Renal pelvis (tissue), 4 donors: ENCODE measurements around the gene GABRD. TPM values are rescaled to one million over a fixed set of nuclear protein-coding genes. Genes with fewer than 3 reads are reported as not detected.

Experiments
- DNase-seq: peaks from one replicate; pipeline ENCODE4 v3.0.0-alpha.2; 2013
- polyA plus RNA-seq, 3 donors: library from polyadenylated mRNA; unstranded; fragments of 120-200 nt; gene quantifications; one replicate each; pipeline ENCODE4 v1.2.1, GENCODE V29; 2013; ENCODE audit not compliant: insufficient read length in 3 of 3

GABRD gene
- polyA plus RNA-seq, 3 donors, result 1.1 to 2.1 (median 1.4) TPM

DNA sequence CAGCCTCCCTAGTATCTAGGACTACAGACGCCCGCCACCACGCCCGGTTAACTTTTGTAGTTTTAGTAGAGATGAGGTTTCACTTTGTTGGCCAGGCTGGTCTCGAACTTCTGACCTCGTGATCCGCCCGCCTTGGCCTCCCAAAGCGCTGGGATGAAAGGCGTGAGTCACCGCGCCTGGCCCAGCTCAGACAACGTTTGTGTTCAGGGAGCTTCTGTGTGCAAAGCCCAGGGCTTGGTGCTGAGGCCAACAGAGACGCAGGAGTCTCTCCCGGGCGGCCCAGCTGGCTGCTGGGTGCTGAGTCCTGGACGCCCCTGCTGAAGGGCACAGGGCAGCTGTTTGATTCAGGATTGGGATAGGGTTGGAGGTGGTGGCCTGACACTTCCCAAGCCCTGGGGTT lies 34.1 kb downstream of the GABRD start:
- DNase-seq, result no peak

DNA sequence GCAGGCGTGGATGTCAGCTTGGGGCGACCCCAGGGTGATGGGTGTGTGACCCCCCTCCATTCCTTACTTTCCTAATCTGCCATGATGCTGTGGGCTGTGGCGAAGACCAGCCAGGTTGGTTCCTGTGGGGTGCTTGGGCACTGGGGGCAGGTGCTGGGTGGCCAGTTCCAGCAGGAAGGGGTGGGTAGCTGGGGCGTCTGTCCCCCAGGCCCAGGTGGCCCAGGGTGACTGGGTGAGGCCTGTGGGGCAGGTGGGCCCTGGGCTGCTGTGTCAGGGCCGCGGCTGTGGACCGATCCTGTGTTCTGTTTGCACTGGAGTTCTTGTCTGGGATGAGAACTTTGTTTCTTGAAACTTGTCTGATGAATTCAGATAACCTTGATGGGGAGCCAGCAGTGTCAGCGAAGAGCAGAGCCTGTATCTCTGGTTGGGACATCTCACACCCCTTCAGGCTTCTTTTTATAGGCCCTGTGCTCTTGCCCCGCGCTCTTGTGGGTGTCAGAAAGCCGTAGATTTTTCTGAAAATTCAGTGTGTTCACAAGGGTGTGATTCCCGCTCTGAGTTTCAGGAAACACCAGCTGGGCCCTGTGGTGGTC lies 34.7 kb downstream of the GABRD start:
- no peak for DNase-seq

DNA sequence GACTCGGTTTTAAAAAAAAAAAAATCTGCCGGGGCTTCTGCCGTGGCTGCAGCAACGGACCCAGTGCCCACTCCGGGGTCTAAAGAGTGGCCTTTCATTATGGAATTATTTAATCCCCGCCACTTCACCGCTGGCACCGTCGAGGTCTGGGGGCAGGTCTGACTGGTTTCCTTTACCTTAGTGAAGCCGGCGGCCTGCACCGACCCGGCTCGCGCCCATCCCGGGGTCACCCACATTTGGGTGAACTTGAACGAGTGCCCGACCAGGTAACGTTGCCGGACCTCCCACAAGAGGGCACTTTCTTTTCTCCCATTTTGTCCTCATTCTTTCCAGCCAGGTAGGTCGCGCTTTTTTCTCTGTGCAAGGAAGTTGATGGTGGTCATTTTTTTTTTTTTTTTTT lies 35.4 kb downstream of the GABRD start:
- no peak for DNase-seq

DNA sequence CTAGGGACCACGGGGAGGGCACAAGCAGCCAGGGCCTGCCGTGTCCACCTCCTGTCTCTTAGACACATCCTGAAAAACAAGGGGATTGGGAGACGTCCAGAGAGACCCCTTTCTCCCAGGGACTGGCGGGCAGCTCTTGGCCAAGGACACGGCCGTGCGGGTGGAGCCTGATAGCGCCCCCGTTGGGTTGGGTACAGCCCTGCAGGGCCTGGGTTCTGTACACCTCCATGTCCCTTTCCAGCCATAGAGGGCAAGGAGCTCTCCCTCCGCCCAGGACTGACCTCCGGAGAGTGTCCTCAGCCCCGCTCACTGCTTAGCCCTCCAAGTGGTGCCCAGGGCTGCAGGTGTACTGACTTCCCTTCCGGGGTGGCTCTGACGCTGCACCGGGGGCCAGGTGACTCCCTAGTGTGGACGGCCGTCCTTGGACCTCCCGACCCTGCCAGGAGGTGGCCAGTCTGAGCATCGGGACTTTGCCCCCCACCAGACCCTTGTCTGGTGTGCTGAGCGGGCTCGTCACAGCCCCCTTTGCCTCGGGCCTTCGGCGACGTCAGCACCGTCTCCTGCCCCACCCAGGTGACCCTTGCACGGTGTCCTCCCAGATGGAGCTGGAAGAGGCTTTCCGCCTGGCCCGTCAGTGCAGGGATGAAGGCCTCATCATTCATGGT lies 36.9 kb downstream of the GABRD start:
- no peak for DNase-seq

DNA sequence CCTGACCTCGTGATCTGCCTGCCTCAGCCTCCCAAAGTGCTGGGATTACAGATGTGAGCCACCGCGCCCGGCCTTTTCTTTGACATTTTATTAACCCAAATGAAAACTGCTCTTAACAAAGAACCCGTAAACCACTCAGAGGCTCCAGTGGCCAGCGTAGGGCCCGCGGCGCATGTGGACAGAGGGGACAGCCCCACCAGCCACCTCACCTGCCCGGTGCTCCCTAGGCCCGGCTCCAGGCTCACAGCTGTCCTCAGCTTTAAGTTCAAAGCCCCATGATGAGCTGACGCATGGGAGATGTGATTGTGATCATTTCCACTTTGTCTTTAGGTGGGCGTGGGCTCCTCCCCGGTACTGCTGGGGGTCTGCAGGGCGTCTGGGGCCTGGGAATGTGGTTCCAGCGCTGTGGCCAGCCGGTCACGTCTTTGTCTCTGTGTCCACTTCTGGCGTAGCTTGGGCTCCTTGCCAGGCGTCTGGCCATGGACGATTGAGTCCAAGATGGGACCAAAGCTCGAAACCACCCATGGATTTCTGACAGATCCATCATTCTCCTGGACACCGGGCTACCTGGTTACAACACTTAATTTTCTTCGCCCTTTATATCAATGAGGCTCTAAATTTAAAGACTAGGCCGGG lies 37.9 kb downstream of the GABRD start:
- DNase-seq, result no peak

DNA sequence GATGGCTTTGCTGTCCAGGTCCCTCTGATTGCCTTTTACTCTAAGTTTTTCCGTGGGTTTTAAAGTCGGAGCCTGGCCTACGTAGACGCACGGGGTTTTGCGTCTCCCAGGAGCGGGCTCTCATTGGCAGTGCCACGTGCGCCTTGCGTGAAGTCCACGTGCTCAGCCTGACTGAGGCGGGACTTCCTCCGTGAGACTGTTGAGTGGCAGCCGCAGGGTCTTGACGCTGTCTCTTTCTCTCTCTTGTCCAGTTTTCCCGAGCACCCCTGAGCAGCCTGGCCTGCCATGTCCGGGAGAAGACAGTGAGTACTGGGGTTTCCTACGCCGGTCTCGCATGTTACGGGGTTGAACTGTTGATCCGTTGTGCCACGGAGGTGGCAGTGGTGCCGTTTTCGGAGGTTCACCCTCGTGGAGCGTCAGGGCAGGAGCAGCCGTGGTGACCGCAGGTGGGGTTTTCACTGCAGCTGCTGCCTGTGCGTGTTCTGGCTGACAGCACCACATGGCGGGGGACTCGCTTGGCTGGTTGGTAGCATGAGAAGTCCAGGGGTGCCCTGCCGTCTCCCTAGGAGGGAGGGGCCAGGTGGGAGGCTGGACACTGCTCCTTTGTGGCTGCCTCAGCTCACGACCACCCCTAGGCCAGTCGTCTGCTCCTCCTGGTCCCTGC lies 40.3 kb downstream of the GABRD start:
- no peak for DNase-seq

DNA sequence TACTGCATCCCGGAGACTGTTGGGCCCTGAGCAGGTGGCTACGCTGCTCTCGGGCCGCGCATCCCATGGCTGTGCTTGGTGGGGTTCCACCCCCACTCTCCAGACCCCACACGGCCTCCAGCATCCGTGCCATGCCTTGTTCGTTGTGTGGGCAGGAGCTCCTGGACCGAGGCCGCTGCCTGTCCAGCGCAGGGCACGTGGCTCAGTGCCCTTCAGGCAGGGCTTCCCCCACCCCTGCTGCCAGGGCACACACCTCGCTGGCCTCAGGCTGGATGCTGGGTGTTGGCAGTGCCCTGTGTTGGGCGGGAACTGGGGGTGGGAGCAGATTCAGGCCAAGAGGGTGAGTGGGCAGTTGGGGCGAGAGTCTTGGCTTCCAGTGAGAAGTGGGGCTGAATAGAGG lies 40.9 kb downstream of the GABRD start:
- DNase-seq, result no peak

DNA sequence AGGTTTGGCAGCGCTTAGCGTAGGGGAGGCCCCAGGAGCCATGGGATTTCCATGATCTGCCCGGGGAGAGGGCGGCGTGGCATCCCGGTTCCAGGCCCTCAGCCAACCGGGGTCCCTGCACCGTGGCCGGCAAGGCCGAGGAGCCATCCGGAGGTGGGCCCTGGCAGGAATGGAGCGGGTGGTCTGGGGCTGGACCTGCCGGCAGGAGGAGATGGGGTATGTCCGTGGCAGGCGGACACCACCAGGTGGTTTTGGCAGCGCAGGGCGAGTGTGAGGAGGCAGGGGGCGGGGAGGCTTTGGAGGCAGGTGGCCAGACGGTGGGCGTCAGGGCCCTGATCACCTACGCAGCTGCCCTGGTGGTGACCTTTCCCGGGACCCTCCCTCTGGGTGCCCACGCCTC lies 41.4 kb downstream of the GABRD start:
- DNase-seq, result no peak

DNA sequence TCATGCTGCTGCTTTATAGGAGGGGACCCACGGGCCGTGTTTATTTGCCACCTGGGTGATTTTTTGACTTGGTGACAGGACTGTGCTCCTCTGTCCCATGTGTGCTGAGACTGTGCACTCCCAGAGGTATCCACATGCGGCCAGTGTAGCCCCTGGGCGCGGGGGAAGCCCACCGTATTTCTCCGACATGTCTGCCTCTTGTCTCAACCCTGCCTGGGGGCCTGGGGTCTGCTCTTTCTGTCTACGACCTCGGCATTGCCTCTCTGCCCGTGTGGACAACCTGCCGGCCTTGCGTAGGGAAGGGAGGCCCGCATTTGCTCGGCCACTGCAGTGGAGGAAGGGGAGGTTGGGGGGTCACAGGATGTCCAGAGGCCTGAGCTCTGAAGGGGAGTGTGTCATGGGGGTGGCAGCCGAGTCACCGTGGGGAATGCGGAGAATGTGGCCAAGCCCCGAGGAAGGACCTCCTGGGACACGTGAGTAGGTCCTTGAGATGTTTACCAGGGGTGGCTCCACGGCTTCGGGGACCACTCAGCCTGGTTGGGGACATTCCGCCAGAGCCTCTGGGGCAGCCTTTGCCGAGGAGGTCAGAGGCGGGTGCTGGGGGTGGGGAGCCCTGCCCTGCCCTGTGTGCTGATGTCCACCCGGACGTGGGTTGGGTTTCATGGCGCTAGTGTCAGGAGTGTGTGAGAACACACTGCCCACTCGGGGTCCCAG lies 42.1 kb downstream of the GABRD start:
- DNase-seq, result no peak

DNA sequence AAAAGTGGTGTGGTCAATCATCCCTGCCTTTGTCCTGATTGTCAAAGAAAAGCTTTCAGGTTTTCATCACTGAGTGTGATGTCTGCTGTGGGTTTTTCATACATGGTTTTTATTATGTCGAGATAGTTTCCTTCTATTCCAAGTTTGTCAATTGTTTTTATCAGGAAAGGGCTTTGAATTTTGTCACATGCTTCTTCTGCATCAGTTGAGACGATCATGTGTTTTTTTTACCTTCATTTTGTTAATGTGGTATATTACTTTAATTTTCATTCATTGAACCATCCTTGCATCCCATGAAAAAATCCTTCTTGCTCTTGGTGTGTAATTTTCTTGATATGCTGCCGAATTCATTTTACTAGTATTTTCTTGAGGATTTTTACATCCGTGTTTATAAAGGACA lies 46.6 kb downstream of the GABRD start:
- no peak for DNase-seq

DNA sequence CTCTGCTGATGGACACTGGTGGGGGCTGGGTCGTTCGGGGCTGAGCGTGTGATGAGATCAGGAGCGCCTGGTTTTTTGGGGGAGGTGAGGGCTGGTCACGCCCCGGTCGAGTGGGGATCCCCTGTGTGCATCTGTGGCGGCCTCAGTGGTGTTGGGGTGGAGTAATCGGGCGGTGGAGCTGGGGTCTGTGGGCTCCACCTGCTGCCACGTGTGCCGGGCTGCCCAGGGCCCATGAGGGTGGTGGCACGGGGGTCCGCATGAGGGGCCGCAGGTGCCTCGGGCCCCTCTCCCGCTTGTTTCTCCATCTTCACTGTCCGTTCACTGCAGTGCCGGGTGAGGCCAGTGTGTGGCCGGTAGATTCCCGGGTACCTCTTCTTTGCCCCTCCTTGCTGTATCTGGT lies 48.2 kb downstream of the GABRD start:
- DNase-seq, result no peak

DNA sequence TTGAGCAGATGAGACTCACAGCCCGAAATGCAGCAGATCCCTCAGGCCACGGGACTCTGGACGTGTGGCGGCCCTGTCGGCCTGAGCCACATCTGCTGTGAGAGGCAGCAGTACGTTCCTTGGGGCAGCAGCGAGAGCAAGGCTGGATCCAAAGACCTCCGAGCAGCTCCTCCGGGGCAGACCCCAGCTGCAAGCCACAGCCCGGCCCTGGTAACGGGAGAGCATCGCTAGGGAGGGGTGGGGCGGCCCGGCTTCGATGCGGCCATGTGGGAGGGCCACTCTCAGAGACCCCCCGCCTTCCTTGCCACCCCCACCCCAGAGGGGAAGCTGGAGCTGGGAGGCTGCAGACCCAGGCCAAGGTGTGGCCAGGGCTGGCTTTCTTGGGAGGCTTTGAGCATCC lies 48.8 kb downstream of the GABRD start:
- DNase-seq, result no peak

DNA sequence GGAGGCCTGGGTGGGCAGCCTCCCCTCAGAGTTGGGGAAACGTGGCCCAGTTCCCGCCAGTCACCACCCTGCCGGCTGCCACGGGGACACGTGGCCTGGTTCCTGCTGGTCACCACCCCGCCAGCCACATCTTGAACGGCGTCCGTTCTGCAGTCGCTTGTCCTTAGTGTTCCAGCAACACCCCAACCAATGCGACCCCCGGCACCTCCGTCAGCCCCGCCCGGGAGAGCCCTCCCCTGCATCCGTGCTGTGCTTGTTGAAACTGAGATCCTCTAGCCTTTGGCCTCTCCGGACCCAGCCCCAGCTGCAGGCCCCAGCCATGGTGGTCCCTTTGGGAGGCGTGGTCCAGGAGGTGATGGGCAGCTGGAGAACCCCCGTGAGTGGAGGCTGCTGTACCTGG lies 49.8 kb downstream of the GABRD start:
- no peak for DNase-seq

DNA sequence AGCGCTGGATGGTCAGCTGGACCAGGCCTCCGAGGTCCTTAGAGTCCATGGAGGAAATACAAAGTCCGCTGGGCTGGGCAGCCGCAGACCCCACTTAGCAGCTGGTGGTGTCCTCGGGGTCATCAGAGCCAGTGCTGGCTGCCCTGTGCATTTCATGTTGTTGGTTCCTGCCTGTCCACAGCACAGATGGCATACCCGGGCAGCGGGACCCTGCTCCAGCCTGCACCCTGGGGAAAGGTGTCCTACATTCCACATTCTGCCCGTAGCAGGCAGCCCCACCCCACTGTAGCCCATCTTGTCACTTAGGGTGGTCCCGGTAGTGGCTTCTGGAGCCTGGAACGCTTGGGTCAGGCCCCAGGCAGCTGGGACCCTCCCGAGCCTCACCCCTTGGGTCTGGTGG lies 50.9 kb downstream of the GABRD start:
- no peak for DNase-seq

DNA sequence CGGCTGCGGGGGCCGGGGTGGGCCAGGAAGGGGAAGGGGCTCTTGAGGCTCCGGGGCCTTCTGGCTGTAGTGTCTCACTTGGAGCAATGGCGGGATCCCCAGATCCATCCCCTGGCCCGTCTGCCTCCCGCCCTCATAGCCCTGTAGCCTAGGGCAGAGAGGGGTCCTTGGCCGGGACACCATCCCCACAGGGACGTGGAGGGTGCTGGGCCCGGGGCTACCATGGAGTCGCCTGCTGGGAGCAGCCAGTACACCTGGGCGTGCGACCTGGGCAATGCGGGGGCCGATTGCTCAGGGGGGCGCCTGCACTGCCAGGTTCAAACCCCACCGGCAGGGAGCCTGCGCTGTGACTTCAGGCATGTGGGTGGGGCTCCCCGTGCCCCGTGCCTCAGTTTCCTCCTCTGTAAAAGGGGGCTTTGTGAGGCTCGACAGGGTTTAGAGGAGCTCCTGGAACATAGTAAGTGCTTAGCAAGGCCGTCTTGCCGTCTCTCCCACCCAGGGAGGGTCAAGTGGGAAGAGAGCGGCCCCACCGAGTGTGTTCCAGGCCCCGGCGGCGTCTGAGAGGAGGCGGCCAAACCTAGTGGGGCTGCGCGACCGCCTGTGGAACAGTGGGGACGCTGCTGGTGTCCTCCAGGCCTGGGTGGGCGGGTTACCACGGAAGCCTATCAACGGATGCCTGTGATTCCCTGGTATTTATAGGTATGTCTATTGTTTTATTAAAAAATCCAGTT lies 51.8 kb downstream of the GABRD start:
- no peak for DNase-seq

DNA sequence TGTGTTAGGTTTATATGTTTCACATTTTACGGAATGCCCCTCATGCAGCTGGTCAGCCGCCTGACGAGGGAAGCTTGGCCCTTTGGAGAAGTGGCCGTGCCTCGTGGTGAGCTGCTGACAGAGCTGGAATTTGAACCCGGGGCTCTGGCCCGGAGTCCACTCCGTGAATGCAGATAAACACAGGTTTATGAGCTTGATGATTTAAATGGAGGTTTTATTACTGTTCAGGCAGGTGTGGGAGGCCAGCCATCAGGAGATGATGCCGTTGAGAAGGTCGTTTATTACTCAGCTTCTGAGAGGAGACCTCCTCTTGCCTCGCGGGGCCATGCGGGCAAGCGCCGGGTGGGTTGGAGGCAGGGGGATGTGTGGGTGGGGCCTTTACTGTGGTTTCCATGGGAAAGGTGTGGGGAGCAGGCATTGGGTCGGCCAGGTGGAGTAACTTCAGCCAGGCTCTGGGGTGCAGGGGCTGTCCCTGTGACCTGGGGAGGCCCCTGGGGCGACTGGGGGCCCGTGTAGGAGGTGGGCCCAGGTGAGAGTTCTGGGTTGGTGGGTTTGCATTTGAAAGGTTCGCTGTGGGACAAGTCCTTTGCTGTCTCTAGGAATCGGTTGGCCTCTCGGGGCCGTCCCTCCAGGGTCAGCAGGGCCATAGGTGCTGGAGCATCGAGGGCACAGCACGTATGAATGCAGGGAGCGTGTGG lies 53.1 kb downstream of the GABRD start:
- DNase-seq, result peak; percentile 51

DNA sequence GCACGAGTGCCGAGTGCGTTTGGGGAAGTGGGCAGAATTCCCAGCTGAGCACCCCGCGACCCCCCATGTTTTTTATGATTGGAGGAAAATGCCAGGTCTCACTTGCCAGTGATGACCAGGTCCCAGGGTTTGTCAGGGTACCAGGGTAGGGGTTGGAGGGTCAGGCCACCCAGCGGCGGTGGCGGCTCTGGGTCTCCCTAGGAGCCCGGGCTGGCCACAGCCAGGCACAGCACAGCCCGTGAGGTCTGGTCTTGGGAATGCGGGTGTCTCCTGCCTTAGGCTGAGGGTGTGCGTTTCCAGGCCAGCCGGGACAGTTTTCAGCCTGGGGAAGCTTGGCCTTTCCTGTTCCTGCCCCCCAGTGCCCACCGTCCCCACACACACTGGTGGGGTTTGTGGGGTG lies 53.7 kb downstream of the GABRD start:
- no peak for DNase-seq

DNA sequence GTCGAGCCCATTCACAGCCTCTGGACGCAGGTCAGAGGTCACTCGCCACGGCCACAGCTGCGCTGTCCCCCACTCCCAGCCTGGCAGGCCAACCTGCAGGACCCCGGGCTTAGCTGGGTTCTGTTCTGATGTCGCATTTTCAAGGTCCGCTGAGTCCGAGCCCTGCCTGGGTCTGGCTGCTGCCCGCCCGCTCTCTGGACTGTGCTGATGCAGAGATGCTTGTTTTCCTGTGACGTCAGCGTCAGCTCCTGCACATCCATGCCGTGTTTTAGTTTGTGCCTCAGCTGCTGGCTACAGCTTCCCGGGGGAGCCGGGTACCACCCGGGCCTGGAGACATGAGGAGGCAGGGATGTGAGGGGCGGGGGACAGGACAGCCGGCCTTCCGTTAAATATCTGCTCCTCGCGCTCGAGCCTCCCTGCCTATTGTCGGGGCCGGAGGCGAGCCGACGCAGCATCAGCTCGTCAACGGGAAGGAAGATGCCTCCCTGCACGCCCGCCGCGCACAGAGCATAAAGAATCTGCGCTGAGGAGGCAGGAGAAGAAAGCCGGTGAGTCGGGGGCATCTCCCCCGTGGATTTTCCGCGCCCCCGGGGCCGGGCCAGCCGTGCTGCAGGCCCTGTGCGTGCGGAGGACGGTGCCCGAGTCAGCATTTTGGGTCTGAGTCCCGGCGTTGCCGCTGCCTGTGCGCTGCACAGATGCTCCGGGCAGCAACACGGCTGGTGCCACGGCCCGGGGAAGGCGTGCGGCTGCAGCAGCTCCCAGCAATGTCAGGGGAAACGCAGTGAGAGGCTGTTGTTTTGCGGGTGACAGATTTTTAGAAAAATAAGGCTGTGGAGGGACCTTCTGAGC lies 54.5 kb downstream of the GABRD start:
- DNase-seq, result peak; percentile 80

DNA sequence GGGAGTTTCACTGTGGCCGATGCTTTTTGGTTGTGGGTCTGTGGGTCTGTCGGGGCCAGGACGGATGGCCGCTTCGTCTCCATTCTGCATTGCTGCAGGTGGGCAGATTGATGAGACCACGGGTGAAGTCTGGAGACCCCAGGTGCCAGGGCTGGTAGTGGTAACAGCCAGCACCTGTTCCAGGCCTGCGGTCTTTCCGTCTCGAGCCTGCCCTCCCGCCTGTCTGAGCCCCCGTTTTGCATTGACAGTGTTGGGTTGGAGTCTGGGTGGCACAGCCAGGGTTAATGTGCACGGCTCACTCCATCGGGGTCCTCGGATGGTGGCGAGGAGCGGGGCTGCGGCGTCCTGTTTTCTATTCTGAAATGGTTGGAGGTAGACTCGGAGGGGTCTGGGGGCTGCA lies 55.3 kb downstream of the GABRD start:
- DNase-seq, result no peak
